ENCODE data around the gene ATP1B3. TPM values are rescaled to one million over a fixed set of nuclear protein-coding genes. Genes with fewer than 3 reads are reported as not detected.
A peak's percentile ranks its signal among the peaks of the same experiment; 100 is the strongest.

The ATP1B3 gene
- total and polyA plus RNA-seq, 4 donors, result 6.8 to 30.2 (median 11.3) TPM

- no peak for TF ChIP-seq REST (IDR thresholded peaks at IDR 0.05)
- no peak for TF ChIP-seq RAD21 (IDR thresholded peaks at IDR 0.05)
- TF ChIP-seq, protein P1, sequence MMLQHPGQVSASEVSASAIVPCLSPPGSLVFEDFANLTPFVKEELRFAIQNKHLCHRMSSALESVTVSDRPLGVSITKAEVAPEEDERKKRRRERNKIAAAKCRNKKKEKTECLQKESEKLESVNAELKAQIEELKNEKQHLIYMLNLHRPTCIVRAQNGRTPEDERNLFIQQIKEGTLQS (IDR thresholded peaks at IDR 0.05), result no peak
- H3K9ac ChIP-seq (ENCODE audit: low read depth in 1 of 2, low read length in 2 of 2), result no peak overlapping the region
These were observed 52.3 kb downstream of the ATP1B3 start for GRCh38 chr3:141928631-141929270.

GRCh38 chr3:141929341-141929995, 53.0 kb downstream of the ATP1B3 start:
- H3K9me3 ChIP-seq (ENCODE audit: control insufficient read depth in 4 of 4, low read length in 3 of 4), result no peaks in the 10 kb centered on the region
- no peaks in the 10 kb centered on the region for H3K27me3 ChIP-seq (ENCODE audit: control insufficient read depth in 4 of 4, insufficient read depth in 4 of 4, low read length in 3 of 4)
- no peak for TF ChIP-seq TAF1 (conservative IDR thresholded peaks at IDR 0.05)
- TF ChIP-seq, protein P2, sequence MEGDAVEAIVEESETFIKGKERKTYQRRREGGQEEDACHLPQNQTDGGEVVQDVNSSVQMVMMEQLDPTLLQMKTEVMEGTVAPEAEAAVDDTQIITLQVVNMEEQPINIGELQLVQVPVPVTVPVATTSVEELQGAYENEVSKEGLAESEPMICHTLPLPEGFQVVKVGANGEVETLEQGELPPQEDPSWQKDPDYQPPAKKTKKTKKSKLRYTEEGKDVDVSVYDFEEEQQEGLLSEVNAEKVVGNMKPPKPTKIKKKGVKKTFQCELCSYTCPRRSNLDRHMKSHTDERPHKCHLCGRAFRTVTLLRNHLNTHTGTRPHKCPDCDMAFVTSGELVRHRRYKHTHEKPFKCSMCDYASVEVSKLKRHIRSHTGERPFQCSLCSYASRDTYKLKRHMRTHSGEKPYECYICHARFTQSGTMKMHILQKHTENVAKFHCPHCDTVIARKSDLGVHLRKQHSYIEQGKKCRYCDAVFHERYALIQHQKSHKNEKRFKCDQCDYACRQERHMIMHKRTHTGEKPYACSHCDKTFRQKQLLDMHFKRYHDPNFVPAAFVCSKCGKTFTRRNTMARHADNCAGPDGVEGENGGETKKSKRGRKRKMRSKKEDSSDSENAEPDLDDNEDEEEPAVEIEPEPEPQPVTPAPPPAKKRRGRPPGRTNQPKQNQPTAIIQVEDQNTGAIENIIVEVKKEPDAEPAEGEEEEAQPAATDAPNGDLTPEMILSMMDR (IDR thresholded peaks at IDR 0.05; ENCODE audit: low read depth, low read length, missing input control), result no peak
- TF ChIP-seq RAD21 (IDR thresholded peaks at IDR 0.05), result no peak
- TF ChIP-seq JUND (IDR thresholded peaks at IDR 0.05), result no peak
- TF ChIP-seq, protein P3, sequence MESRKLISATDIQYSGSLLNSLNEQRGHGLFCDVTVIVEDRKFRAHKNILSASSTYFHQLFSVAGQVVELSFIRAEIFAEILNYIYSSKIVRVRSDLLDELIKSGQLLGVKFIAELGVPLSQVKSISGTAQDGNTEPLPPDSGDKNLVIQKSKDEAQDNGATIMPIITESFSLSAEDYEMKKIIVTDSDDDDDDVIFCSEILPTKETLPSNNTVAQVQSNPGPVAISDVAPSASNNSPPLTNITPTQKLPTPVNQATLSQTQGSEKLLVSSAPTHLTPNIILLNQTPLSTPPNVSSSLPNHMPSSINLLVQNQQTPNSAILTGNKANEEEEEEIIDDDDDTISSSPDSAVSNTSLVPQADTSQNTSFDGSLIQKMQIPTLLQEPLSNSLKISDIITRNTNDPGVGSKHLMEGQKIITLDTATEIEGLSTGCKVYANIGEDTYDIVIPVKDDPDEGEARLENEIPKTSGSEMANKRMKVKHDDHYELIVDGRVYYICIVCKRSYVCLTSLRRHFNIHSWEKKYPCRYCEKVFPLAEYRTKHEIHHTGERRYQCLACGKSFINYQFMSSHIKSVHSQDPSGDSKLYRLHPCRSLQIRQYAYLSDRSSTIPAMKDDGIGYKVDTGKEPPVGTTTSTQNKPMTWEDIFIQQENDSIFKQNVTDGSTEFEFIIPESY (IDR thresholded peaks at IDR 0.05), result no peak
- no peak overlapping the region for H3K4me3 ChIP-seq (ENCODE audit: low read depth in 1 of 3, low read length in 3 of 3)
- no peaks in the 10 kb centered on the region for H3K4me1 ChIP-seq (ENCODE audit: control insufficient read depth in 4 of 4, insufficient read depth in 4 of 4, low read length in 3 of 4)
- no peak overlapping the region for H3K9ac ChIP-seq (ENCODE audit: low read depth in 1 of 2, low read length in 2 of 2)
- DNase-seq (ENCODE audit: low spot score), result no peak
- H3K27ac ChIP-seq (ENCODE audit: low read depth in 1 of 2, low read length in 2 of 2), result no peak overlapping the region
- H3K36me3 ChIP-seq (ENCODE audit: control insufficient read depth in 4 of 4, insufficient read depth in 3 of 4, low read depth in 1 of 4, low read length in 3 of 4), result peaks cover 0 to 2% (median 0%) of the 10 kb centered on the region in 4 donors
- 92% methylated on average over 7 of the region's 7 CpGs for WGBS

More at GRCh38 chr3:141928631-141929270, 52.3 kb downstream of the ATP1B3 start:
- Histone ChIP-seq H3K36me3 (ENCODE audit: control insufficient read depth in 4 of 4, insufficient read depth in 3 of 4, low read depth in 1 of 4, low read length in 3 of 4) (peaks cover 0 to 2% (median 0%) of the 10 kb centered on the region in 4 donors), H3K27ac (ENCODE audit: low read depth in 1 of 2, low read length in 2 of 2) (no peak overlapping the region), H3K4me3 (ENCODE audit: low read depth in 1 of 3, low read length in 3 of 3) (no peak overlapping the region), H3K9me3 (ENCODE audit: control insufficient read depth in 4 of 4, low read length in 3 of 4) (no peaks in the 10 kb centered on the region), H3K27me3 (ENCODE audit: control insufficient read depth in 4 of 4, insufficient read depth in 4 of 4, low read length in 3 of 4) (no peaks in the 10 kb centered on the region), H3K4me1 (ENCODE audit: control insufficient read depth in 4 of 4, insufficient read depth in 4 of 4, low read length in 3 of 4) (no peaks in the 10 kb centered on the region)
- 96% methylated on average over 15 of the region's 15 CpGs for WGBS
- DNase-seq (ENCODE audit: low spot score), result peak; percentile 23

Measured in liver (tissue), 9 donors.